Central memory CD8-positive, alpha-beta T cell (primary cell): ENCODE data around the gene LAD1.

Experiments
- ATAC-seq: fragments of 150-1000 bp; cut with Tn5 transposase; replicated peaks from 2 replicates; pipeline ENCODE4 v1.10.0; 2022; ENCODE audit warnings: mild to moderate bottlenecking, moderate FRiP score, moderate number of reproducible peaks; ENCODE audit not compliant: poor library complexity, severe bottlenecking; ENCODE audit errors: extremely low read depth
- DNase-seq, 2 donors: peaks; one replicate each; pipeline ENCODE4 v3.0.0; 2021; ENCODE audit warnings: low spot score in 2 of 2
- H3K27ac Mint-ChIP-seq: one replicate; pipeline ENCODE4 v1.8.0; 2022; ENCODE audit warnings: low read depth, mild to moderate bottlenecking, moderate library complexity, mixed read lengths
- H3K27me3 Mint-ChIP-seq: one replicate; pipeline ENCODE4 v1.8.0; 2022; ENCODE audit warnings: mixed read lengths
- H3K36me3 Mint-ChIP-seq: one replicate; pipeline ENCODE4 v1.8.0; 2022; ENCODE audit warnings: mild to moderate bottlenecking, moderate library complexity, mixed read lengths; ENCODE audit not compliant: insufficient read depth
- H3K4me1 Mint-ChIP-seq: one replicate; pipeline ENCODE4 v1.8.0; 2022; ENCODE audit warnings: mixed read lengths
- H3K4me3 Mint-ChIP-seq: one replicate; pipeline ENCODE4 v1.8.0; 2022; ENCODE audit warnings: mild to moderate bottlenecking, moderate library complexity, mixed read lengths
- H3K9me3 Mint-ChIP-seq: one replicate; pipeline ENCODE4 v1.8.0; 2022; ENCODE audit warnings: mixed read lengths

LAD1 gene

GRCh38 chr1:201365251-201365650 is 33.9 kb downstream of the LAD1 start:
- H3K27me3 Mint-ChIP-seq = peaks cover 79% of the 10 kb centered on the region
- H3K27ac Mint-ChIP-seq = no peak overlapping the region

GRCh38 chr1:201364808-201365105 is 34.4 kb downstream of the LAD1 start:
- H3K27ac Mint-ChIP-seq = no peak overlapping the region
- H3K36me3 Mint-ChIP-seq = peaks cover 2% of the 10 kb centered on the region
- H3K9me3 Mint-ChIP-seq = no peaks in the 10 kb centered on the region
- no peak overlapping the region for H3K4me3 Mint-ChIP-seq
- H3K27me3 Mint-ChIP-seq = peaks cover 79% of the 10 kb centered on the region
- ATAC-seq = no peak
- DNase-seq = no peak
- H3K4me1 Mint-ChIP-seq = no peaks in the 10 kb centered on the region

More at GRCh38 chr1:201365251-201365650, 33.9 kb downstream of the LAD1 start:
- Mint-ChIP-seq H3K36me3 (peaks cover 2% of the 10 kb centered on the region), H3K9me3 (no peaks in the 10 kb centered on the region), H3K4me1 (no peaks in the 10 kb centered on the region), H3K4me3 (no peak overlapping the region)
- ATAC-seq (no peak), DNase-seq (no peak)

DNA sequence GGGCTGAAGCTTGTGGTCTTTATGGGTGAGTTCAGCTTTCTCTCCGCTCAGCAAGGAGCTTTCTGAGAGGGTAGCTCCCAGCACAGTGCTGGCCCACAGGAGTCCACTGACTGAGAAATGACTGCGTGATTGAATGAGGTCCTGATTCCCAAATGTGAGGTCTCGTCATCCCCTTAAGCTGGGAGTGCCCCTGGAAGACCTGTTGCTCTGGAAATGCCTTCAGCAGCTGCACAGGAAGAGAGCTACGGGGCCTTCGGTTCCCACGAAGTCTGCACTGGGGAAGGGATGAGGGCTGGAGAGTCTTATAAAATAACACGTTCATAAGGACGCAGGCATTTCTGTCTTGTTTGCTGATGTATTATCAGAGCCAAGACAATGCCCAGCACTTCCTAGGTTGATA is 35.7 kb downstream of the LAD1 start:
- DNase-seq (no peak), ATAC-seq (no peak)
- no peaks in the 10 kb centered on the region for H3K9me3 Mint-ChIP-seq
- no peak overlapping the region for H3K4me3 Mint-ChIP-seq
- peaks cover 2% of the 10 kb centered on the region for H3K36me3 Mint-ChIP-seq
- peaks cover 77% of the 10 kb centered on the region for H3K27me3 Mint-ChIP-seq
- H3K4me1 Mint-ChIP-seq = no peaks in the 10 kb centered on the region
- no peak overlapping the region for H3K27ac Mint-ChIP-seq

- H3K4me3 Mint-ChIP-seq = no peak overlapping the region
- peaks cover 77% of the 10 kb centered on the region for H3K27me3 Mint-ChIP-seq
- H3K36me3 Mint-ChIP-seq = peaks cover 2% of the 10 kb centered on the region
- no peaks in the 10 kb centered on the region for H3K9me3 Mint-ChIP-seq
- DNase-seq (no peak), ATAC-seq (no peak)
- no peaks in the 10 kb centered on the region for H3K4me1 Mint-ChIP-seq
- no peak overlapping the region for H3K27ac Mint-ChIP-seq
Observed at GRCh38 chr1:201362906-201363305, 36.2 kb downstream of the LAD1 start.

DNA sequence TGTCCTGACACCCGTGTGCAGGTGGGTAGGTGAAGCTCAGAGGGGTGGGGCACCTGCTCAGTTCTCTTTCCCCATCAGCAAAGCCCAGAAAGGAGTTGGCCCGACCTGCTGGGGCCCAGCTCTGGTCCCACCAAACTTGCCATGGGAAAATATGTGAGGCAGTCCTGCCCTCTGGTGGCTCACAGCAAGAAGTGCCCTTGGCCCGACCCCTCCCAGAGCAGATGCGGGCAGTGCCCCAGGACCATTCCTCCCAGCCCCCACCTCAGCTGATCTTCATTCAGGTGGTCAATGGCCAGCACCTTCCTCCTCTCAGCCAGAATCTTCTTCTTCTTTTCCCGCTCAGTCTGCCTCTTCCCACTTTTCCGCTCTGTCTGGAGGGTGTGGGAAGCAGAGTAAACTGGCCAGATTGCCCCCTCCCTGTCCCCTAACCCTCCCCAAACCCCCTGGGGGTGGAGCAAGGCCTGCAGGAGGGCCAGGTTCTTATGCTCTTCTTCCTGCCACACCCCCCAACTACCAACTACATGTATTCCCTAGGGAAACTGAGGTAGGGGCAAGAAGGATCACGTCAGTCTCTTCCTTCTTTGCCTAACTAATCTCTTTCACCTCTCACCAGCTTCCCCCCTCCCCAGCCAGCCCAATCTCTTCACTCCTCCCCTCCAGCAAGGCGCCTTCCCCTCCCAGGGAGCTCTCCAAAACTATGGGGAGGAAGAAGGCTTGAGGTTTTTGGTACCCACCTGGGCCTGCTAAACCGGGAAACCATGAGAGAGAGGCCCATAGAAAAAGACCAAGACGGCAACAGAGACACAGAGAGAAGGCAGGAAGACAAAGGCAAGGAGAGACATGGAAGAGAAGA is 37.2 kb downstream of the LAD1 start:
- no peak for ATAC-seq

GRCh38 chr1:201360901-201361651 is 38.0 kb downstream of the LAD1 start:
- Mint-ChIP-seq H3K4me3 (no peak overlapping the region), H3K36me3 (no peaks in the 10 kb centered on the region), H3K27ac (no peak overlapping the region), H3K9me3 (no peaks in the 10 kb centered on the region), H3K4me1 (no peaks in the 10 kb centered on the region), H3K27me3 (peaks cover 65% of the 10 kb centered on the region)
- DNase-seq (no peak), ATAC-seq (no peak)

More for the DNA sequence above, 37.2 kb downstream of the LAD1 start:
- no peaks in the 10 kb centered on the region for H3K4me1 Mint-ChIP-seq
- no peaks in the 10 kb centered on the region for H3K36me3 Mint-ChIP-seq
- H3K9me3 Mint-ChIP-seq = no peaks in the 10 kb centered on the region
- no peak for DNase-seq
- H3K27me3 Mint-ChIP-seq = peaks cover 73% of the 10 kb centered on the region
- no peak overlapping the region for H3K4me3 Mint-ChIP-seq
- no peak overlapping the region for H3K27ac Mint-ChIP-seq

DNA sequence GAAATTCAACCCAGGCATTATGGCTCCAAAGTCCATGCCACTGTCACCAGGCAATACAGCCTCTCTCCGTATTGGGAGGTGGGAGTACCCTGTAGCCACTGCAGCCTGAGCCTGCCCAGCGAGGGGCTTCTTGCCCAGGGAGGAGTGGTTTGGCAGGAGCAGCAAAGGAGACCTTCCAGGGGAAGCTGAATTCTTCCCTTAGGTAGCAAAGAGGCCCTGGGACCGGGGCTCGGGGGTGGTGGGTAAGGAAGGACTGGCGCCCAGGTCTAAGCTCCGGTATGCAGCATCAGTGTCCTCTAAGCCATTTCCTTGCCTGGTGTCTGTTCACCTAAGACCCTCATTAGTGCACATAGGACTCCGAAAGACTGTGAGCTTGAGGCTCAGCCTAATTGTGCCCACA is 38.6 kb downstream of the LAD1 start:
- no peak for DNase-seq
- H3K36me3 Mint-ChIP-seq = no peaks in the 10 kb centered on the region
- ATAC-seq = no peak
- no peaks in the 10 kb centered on the region for H3K9me3 Mint-ChIP-seq
- no peak overlapping the region for H3K27ac Mint-ChIP-seq
- H3K27me3 Mint-ChIP-seq = peaks cover 65% of the 10 kb centered on the region
- no peak overlapping the region for H3K4me3 Mint-ChIP-seq
- no peaks in the 10 kb centered on the region for H3K4me1 Mint-ChIP-seq

GRCh38 chr1:201359873-201360210 is 39.3 kb downstream of the LAD1 start:
- Mint-ChIP-seq H3K9me3 (no peaks in the 10 kb centered on the region), H3K4me3 (no peak overlapping the region)

GRCh38 chr1:201359031-201359872 is 39.9 kb downstream of the LAD1 start:
- H3K36me3 Mint-ChIP-seq = no peaks in the 10 kb centered on the region
- H3K27me3 Mint-ChIP-seq = peaks cover 70% of the 10 kb centered on the region
- H3K9me3 Mint-ChIP-seq = no peaks in the 10 kb centered on the region
- no peak overlapping the region for H3K27ac Mint-ChIP-seq
- no peak for ATAC-seq
- H3K4me3 Mint-ChIP-seq = no peak overlapping the region
- no peaks in the 10 kb centered on the region for H3K4me1 Mint-ChIP-seq
- no peak for DNase-seq

More at GRCh38 chr1:201359873-201360210, 39.3 kb downstream of the LAD1 start:
- H3K27me3 Mint-ChIP-seq = peaks cover 65% of the 10 kb centered on the region
- no peak for ATAC-seq
- DNase-seq = no peak
- H3K27ac Mint-ChIP-seq = no peak overlapping the region
- no peaks in the 10 kb centered on the region for H3K4me1 Mint-ChIP-seq
- no peaks in the 10 kb centered on the region for H3K36me3 Mint-ChIP-seq

DNA sequence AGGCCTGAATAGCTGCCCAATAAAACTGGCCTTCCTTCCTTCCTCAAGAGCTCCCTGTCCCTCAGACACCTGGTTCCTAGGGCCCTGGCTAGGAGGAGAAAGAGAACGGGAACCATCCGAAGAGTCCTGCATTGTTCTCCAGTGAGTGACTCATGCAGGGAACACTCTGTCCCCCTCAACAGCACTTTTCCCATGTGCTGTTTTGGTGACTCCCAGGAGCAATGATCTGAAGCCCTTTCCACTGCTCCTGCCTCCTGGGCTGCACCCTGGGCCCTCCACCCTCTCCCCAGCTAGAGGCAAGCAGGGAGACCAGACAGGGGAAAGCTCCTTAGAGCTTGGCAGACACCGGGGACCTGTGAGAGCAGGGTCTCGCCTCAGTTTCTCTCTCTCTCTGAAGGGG is 40.5 kb downstream of the LAD1 start:
- peaks cover 72% of the 10 kb centered on the region for H3K27me3 Mint-ChIP-seq
- no peaks in the 10 kb centered on the region for H3K4me1 Mint-ChIP-seq
- no peak for DNase-seq
- no peak for ATAC-seq
- no peak overlapping the region for H3K27ac Mint-ChIP-seq
- no peaks in the 10 kb centered on the region for H3K36me3 Mint-ChIP-seq
- no peak overlapping the region for H3K4me3 Mint-ChIP-seq
- no peaks in the 10 kb centered on the region for H3K9me3 Mint-ChIP-seq

- no peaks in the 10 kb centered on the region for H3K4me1 Mint-ChIP-seq
- DNase-seq (no peak), ATAC-seq (no peak)
- H3K36me3 Mint-ChIP-seq = no peaks in the 10 kb centered on the region
- H3K27ac Mint-ChIP-seq = no peak overlapping the region
- peaks cover 64% of the 10 kb centered on the region for H3K27me3 Mint-ChIP-seq
- no peaks in the 10 kb centered on the region for H3K9me3 Mint-ChIP-seq
- no peak overlapping the region for H3K4me3 Mint-ChIP-seq
Observed at GRCh38 chr1:201357636-201358348, 41.3 kb downstream of the LAD1 start.

- no peak overlapping the region for H3K4me3 Mint-ChIP-seq
- H3K27me3 Mint-ChIP-seq = peaks cover 58% of the 10 kb centered on the region
- ATAC-seq = no peak
- DNase-seq = no peak
- H3K27ac Mint-ChIP-seq = no peak overlapping the region
- H3K36me3 Mint-ChIP-seq = no peaks in the 10 kb centered on the region
- no peaks in the 10 kb centered on the region for H3K9me3 Mint-ChIP-seq
- no peaks in the 10 kb centered on the region for H3K4me1 Mint-ChIP-seq
Observed at GRCh38 chr1:201357211-201357610, 41.9 kb downstream of the LAD1 start.
